HEK293T (cell line): ENCODE results near the gene FAM180A.

ENCODE experiments used
- CTCF ChIA-PET: fragments of 350-600 bp; formaldehyde crosslinking; extraction: SDS; loops from one replicate; lab custom pipeline; 2021; ENCODE audit warnings: antibody characterized with exemption, inconsistent platforms; lab: Yijun Ruan, JAX
- POLR2A ChIA-PET: fragments of 350-600 bp; formaldehyde crosslinking; extraction: SDS; loops from one replicate; lab custom pipeline; 2020; ENCODE audit warnings: antibody characterized with exemption, inconsistent platforms; lab: Yijun Ruan, JAX
- DNase-seq: peaks from one replicate; pipeline ENCODE4 v3.0.0; 2012; ENCODE audit warnings: mixed read lengths; ENCODE audit errors: extremely low spot score
- ARNT ChIP-seq: fragments of 450-650 bp; IDR thresholded peaks from 2 replicates; pipeline ENCODE4 v1.6.1; 2017; ENCODE audit warnings: mild to moderate bottlenecking
- BHLHE40 ChIP-seq: fragments of 450-650 bp; IDR thresholded peaks from 2 replicates; pipeline ENCODE4 v1.6.1; 2016; ENCODE audit warnings: mild to moderate bottlenecking, moderate library complexity, borderline replicate concordance
- CTBP1 ChIP-seq: fragments of 450-650 bp; IDR thresholded peaks from 2 replicates; pipeline ENCODE4 v1.6.1; 2016; ENCODE audit warnings: borderline replicate concordance
- ELF4 ChIP-seq: fragments of 450-650 bp; IDR thresholded peaks from 2 replicates; pipeline ENCODE4 v1.6.1; 2017; ENCODE audit warnings: antibody characterized with exemption
- FOXA1 ChIP-seq: fragments of 450-650 bp; IDR thresholded peaks from 2 replicates; pipeline ENCODE4 v1.6.1; 2016; ENCODE audit warnings: mild to moderate bottlenecking
- FOXK2 ChIP-seq: fragments of 450-650 bp; IDR thresholded peaks from 2 replicates; pipeline ENCODE4 v1.6.1; 2016; ENCODE audit warnings: mild to moderate bottlenecking
- FOXM1 ChIP-seq: fragments of 450-650 bp; IDR thresholded peaks from 2 replicates; pipeline ENCODE4 v1.6.1; 2017; ENCODE audit warnings: mild to moderate bottlenecking, borderline replicate concordance
- HDGF ChIP-seq: fragments of 450-650 bp; IDR thresholded peaks from 2 replicates; pipeline ENCODE4 v1.6.1; 2017; ENCODE audit warnings: antibody characterized with exemption, borderline replicate concordance
- L3MBTL2 ChIP-seq: fragments of 450-650 bp; conservative IDR thresholded peaks from 2 replicates; pipeline ENCODE4 v1.6.1; 2016; ENCODE audit warnings: mild to moderate bottlenecking
- LEF1 ChIP-seq: fragments of 450-650 bp; IDR thresholded peaks from 2 replicates; pipeline ENCODE4 v1.6.1; 2017; ENCODE audit warnings: mild to moderate bottlenecking, borderline replicate concordance
- NFRKB ChIP-seq: fragments of 450-650 bp; IDR thresholded peaks from 2 replicates; pipeline ENCODE4 v1.6.1; 2016; ENCODE audit warnings: mild to moderate bottlenecking, moderate library complexity
- PKNOX1 ChIP-seq: fragments of 450-650 bp; IDR thresholded peaks from 2 replicates; pipeline ENCODE4 v1.6.1; 2016
- SP1 ChIP-seq: fragments of 450-650 bp; IDR thresholded peaks from 2 replicates; pipeline ENCODE4 v1.6.1; 2017
- SUZ12 ChIP-seq: fragments of 450-650 bp; IDR thresholded peaks from 2 replicates; pipeline ENCODE4 v1.6.1; 2016; ENCODE audit warnings: mild to moderate bottlenecking
- TARDBP ChIP-seq: fragments of 450-650 bp; IDR thresholded peaks from 2 replicates; pipeline ENCODE4 v1.6.1; 2016
- ZNF384 ChIP-seq: fragments of 450-650 bp; IDR thresholded peaks from 2 replicates; pipeline ENCODE4 v1.6.1; 2016

Gene FAM180A

GRCh38 chr7:135728136-135728669 is 20.4 kb downstream of the FAM180A start, which contains the start of gene SLC13A4:
Gene SLC13A4, minus strand, starts transcription at chr7:135728186. Its CDS starts 690 bp downstream, at chr7:135727496.
- DNase-seq = peak; percentile 96
- TF ChIP-seq SUZ12 = no peak
- TF ChIP-seq FOXK2 = no peak
- no peak for TF ChIP-seq PKNOX1
- no peak for TF ChIP-seq BHLHE40
- TF ChIP-seq ELF4 = no peak
- no peak for TF ChIP-seq HDGF
- no peak for TF ChIP-seq NFRKB
- TF ChIP-seq SP1 = no peak
- no peak for TF ChIP-seq ARNT
- TF ChIP-seq L3MBTL2 = no peak; the same call in 1 of the 2 replicates
- no peak for TF ChIP-seq ZNF384
- TF ChIP-seq FOXA1 = no peak
- ChIA-PET CTCF (interaction anchor here (0.6 to 1.9 kb wide), 5 partner anchors 11 to 24 kb away, joined by 3 to 12 read pairs (median 5); no protein-coding TSS in a partner anchor), POLR2A (interaction anchor here (0.6 to 1.7 kb wide), 11 partner anchors 9 to 254 kb away, joined by 3 to 17 read pairs (median 6); partner anchors contain the start of gene STMP1)

DNA sequence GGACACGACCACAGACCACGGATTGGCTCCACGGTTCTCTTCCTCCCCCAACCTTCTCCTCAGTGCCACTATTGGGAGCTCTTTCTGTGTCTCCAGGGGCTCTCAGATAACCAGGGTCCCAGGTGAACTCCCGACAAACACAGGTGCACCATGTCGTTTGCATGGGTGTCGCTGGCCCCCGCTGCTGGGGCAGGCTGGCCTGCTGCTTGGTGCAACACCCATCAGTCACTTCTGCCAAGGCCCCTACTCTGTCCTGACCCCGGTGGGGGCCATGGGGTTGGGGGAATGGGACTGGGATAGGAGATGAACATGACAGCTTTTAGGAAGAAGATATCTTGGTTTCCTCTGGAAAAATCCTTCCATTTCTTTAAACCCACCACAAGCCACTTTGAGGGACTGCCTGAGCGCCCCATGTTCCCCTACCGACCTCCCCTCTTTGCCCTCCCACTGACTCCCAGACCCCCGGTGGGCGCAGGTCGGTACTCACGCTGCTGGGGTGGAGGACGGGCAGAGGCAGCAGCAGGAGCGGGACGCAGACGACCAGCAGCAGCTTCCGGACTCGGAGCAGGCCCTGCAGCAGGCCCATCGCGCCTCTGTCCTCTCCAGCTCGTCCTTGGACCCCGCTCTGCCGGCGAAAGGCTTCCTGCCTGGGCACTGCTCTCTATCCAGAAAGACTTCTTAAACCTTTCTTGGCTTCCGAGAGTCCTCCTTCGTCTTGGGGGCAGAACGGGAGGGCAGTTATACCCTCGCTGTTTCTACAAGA is 21.5 kb downstream of the FAM180A start:
- TF ChIP-seq SUZ12 (no peak), PKNOX1 (no peak), ELF4 (no peak), FOXM1 (no peak), SP1 (no peak)
- DNase-seq = no peak
- CTCF ChIA-PET = interaction anchor here (0.9 to 1.9 kb wide), 4 partner anchors 16 to 37 kb away, joined by 3 to 12 read pairs (median 4); no protein-coding TSS in a partner anchor
- POLR2A ChIA-PET = interaction anchor here (0.8 to 1.3 kb wide), 2 partner anchors 8 to 64 kb away, joined by 3 to 4 read pairs; partner anchors contain the start of gene STMP1

GRCh38 chr7:135726276-135726788 is 22.3 kb downstream of the FAM180A start:
- POLR2A ChIA-PET = interaction anchor here (0.8 to 1.3 kb wide), 2 partner anchors 7 to 64 kb away, joined by 3 to 4 read pairs; partner anchors contain the start of gene STMP1
- no peak for DNase-seq
- no peak for TF ChIP-seq FOXK2
- no peak for TF ChIP-seq TARDBP
- TF ChIP-seq FOXA1 = no peak
- no peak for TF ChIP-seq CTBP1
- no peak for TF ChIP-seq ARNT
- no peak for TF ChIP-seq L3MBTL2
- CTCF ChIA-PET = interaction anchor here (0.9 to 1.3 kb wide), 2 partner anchors 15 to 36 kb away, joined by 3 read pairs; no protein-coding TSS in a partner anchor

DNA sequence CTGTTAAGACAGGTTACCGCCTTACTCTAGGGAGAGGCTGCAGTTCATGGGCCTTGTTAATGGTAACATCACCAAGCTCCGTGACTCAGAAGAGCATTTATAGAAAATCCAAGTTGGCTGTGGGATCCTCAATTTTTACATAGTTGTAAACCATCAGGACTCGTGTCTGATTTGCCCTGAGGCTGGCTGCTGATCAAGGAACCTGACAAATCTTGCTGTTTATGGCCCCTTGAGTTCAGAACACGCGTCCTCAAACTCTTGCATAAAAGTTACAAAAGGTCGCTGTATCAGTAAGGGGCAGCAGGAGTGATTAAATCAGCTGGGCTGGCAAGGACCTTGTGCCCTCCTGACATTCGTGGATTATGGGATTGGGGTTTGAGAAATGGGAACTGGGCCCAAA is 25.2 kb downstream of the FAM180A start:
- ChIA-PET POLR2A (interaction anchor here (1.2 kb wide), 1 partner anchor 61 kb away, joined by 3 read pairs; the partner anchor contains the start of gene STMP1), CTCF (interaction anchor here (1.9 to 4.5 kb wide), 2 partner anchors 13 to 19 kb away, joined by 6 to 28 read pairs; no protein-coding TSS in a partner anchor)
- DNase-seq = no peak
- no peak for TF ChIP-seq L3MBTL2
- TF ChIP-seq BHLHE40 = no peak
- TF ChIP-seq HDGF = no peak
- TF ChIP-seq FOXK2 = no peak
- TF ChIP-seq TARDBP = no peak

GRCh38 chr7:135721198-135721820 is 27.3 kb downstream of the FAM180A start:
- no peak for TF ChIP-seq LEF1
- no peak for TF ChIP-seq FOXK2
- POLR2A ChIA-PET = no interaction called here
- DNase-seq = no peak
- CTCF ChIA-PET = interaction anchor here (4.5 kb wide), 1 partner anchor 11 kb away, joined by 28 read pairs; no protein-coding TSS in a partner anchor

GRCh38 chr7:135719688-135720087 is 28.9 kb downstream of the FAM180A start:
- no peak for DNase-seq
- no peak for TF ChIP-seq BHLHE40
- ChIA-PET CTCF (interaction anchor here (0.6 to 4.5 kb wide), 2 partner anchors 9 to 287 kb away, joined by 3 to 28 read pairs; no protein-coding TSS in a partner anchor), POLR2A (interaction anchor here (0.9 to 2.7 kb wide), 3 partner anchors 7 to 9 kb away, joined by 3 to 12 read pairs (median 3); partner anchors contain the start of gene SLC13A4)
